Regular cardiac myocyte (primary cell): ENCODE measurements around the gene TMEM209. TPM values are rescaled to one million over a fixed set of nuclear protein-coding genes. Genes with fewer than 3 reads are reported as not detected.

Experiments
- total RNA-seq: library from RNA; depleted of rRNA; stranded (reverse); fragments of >200 nt; gene quantifications from 2 replicates; pipeline ENCODE4 v1.2.3, GENCODE V29; 2014

The TMEM209 gene
- 6.8 and 11.9 TPM in 2 replicates for total RNA-seq

DNA sequence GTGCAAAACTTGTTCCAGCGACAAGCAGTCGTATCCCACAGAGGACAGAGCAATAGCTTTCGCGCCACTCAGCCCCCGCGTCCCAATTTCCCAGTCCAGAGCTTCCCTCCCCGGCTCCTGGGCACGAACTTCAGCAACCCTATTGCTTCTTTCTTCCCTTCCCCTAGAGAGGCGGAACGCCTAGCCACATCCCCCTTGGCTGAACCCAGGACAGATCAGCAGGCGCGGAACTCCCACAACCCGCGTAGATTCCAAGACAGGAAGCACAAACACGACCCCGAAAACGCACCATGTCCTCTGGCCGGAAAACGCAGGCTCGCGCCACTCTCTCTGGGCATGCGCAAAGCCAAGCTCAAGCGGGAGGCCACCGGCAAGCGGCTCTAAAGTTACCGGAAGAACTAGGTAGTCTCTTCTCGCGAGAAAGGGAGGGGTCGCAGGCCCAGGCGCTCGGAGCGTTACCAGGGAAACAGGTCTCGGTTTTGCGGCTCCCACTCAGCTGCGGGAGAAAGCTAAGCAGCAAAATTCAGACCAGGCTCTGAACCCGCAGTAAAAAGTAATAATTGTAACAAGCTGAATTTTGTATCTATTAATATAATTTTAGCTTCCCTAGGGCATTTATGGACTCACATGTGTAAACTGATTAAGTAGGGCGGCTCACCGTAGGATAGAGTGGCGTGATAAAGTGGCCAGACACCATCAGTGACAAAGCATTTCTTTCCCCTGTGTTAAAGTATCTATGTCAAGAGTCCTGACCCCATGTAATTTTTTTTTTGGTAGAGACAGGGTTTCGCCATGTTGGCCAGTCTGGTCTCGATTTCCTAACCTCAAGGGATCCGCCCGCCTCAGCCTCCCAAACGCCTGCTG, at the start of gene TMEM209:
Gene TMEM209 (minus strand): TSS at position 323 of the 864 bp plus-strand sequence. CDS start 31 bp downstream, at position 292.

DNA sequence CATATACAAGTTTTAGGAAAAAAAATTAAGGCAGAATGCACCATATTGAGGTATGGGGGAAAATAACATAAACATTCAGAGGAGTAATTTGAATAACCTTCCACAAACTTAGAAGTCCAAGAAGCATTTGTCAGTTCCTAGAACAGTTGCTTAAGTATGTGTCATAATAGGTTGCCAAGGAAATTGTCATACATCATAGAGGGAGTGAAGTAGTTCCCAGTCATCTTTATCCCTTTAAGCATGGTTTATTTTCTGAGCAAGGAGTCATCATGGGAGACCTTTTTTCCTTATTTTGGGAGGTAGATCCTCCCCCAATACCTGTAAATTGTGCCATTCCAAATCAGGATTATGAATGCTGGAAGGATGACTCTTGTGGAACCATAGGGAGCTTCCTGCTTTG, 2.4 kb upstream of the TMEM209 start, which contains the start of gene SSMEM1:
Gene SSMEM1 (plus strand): TSS at position 219 of the 400 bp plus-strand sequence. CDS start 51 bp downstream, at position 270.

Other genes with a start within 250 kb of the TMEM209 start
- 15.3 and 15.5 TPM in 2 replicates for gene ZC3HC1, start 154.0 kb downstream of the TMEM209 start, total RNA-seq
- 27.3 and 27.4 TPM in 2 replicates for gene KLHDC10, start 134.9 kb downstream of the TMEM209 start, total RNA-seq
- 0.19 TPM in 1 of 2 replicates, not detected in the other for gene SSMEM1, start 2.5 kb upstream of the TMEM209 start, total RNA-seq
- gene CPA2, start 61.5 kb upstream of the TMEM209 start, total RNA-seq = not detected in 2 replicates
- gene CPA4, start 87.8 kb upstream of the TMEM209 start, total RNA-seq = 24.3 and 61.4 TPM in 2 replicates
- not detected in 2 replicates for gene CPA5, start 139.4 kb upstream of the TMEM209 start, total RNA-seq
- gene CPA1, start 175.1 kb upstream of the TMEM209 start, total RNA-seq = not detected in 2 replicates
- gene CEP41, start 235.6 kb upstream of the TMEM209 start, total RNA-seq = 12.1 and 22.4 TPM in 2 replicates